Measurements from ENCODE around the gene IFIT2.

GRCh38 chr10:89308266-89308665 lies 6.4 kb downstream of the IFIT2 start:
- TF ChIP-seq, protein P1, sequence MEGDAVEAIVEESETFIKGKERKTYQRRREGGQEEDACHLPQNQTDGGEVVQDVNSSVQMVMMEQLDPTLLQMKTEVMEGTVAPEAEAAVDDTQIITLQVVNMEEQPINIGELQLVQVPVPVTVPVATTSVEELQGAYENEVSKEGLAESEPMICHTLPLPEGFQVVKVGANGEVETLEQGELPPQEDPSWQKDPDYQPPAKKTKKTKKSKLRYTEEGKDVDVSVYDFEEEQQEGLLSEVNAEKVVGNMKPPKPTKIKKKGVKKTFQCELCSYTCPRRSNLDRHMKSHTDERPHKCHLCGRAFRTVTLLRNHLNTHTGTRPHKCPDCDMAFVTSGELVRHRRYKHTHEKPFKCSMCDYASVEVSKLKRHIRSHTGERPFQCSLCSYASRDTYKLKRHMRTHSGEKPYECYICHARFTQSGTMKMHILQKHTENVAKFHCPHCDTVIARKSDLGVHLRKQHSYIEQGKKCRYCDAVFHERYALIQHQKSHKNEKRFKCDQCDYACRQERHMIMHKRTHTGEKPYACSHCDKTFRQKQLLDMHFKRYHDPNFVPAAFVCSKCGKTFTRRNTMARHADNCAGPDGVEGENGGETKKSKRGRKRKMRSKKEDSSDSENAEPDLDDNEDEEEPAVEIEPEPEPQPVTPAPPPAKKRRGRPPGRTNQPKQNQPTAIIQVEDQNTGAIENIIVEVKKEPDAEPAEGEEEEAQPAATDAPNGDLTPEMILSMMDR (IDR thresholded peaks at IDR 0.05; ENCODE audit: low read depth, low read length): no peak
- no peak for TF ChIP-seq EZH2phosphoT487 (IDR thresholded peaks at IDR 0.05; ENCODE audit: low read depth)

Data from OCI-LY3 (cell line).